KOPT-K1 (cell line): ENCODE measurements around the gene CKAP4.
"Not testable (repeated sequence)": the region's sequence is repeated elsewhere in the genome, so short reads cannot be mapped to it uniquely, and the experiment has no call there.

ENCODE experiments used
- H3K27ac ChIP-seq: fragments of 200-600 bp; sonication (generic); 2 replicates; pipeline ENCODE4 v1.5.1; 2016; ENCODE audit warnings: antibody characterized with exemption, mild to moderate bottlenecking, low read depth, low read length; ENCODE audit not compliant: poor library complexity, severe bottlenecking
- H3K36me3 ChIP-seq: fragments of 200-600 bp; sonication (generic); 2 replicates; pipeline ENCODE4 v1.5.1; 2017; ENCODE audit warnings: antibody characterized with exemption, mild to moderate bottlenecking, low read length, moderate library complexity; ENCODE audit not compliant: insufficient read depth
- H3K9me3 ChIP-seq: fragments of 200-600 bp; sonication (generic); 2 replicates; pipeline ENCODE4 v1.5.1; 2017; ENCODE audit warnings: antibody characterized with exemption, low read length, mild to moderate bottlenecking; ENCODE audit not compliant: insufficient read depth, poor library complexity, severe bottlenecking

CKAP4 gene

GRCh38 chr12:106247674-106248311, at the start of gene CKAP4:
CKAP4 (minus strand) TSS chr12:106248020; CDS start chr12:106247851, 169 bp downstream.
- Histone ChIP-seq H3K36me3 (no peaks in the 10 kb centered on the region), H3K9me3 (no peaks in the 10 kb centered on the region), H3K27ac (no peak within 1 kb of the TSS)

GRCh38 chr12:106297075-106297474, 49.3 kb upstream of the CKAP4 start:
- Histone ChIP-seq H3K36me3 (no peaks in the 10 kb centered on the region), H3K27ac (no peak overlapping the region), H3K9me3 (no peaks in the 10 kb centered on the region)

DNA sequence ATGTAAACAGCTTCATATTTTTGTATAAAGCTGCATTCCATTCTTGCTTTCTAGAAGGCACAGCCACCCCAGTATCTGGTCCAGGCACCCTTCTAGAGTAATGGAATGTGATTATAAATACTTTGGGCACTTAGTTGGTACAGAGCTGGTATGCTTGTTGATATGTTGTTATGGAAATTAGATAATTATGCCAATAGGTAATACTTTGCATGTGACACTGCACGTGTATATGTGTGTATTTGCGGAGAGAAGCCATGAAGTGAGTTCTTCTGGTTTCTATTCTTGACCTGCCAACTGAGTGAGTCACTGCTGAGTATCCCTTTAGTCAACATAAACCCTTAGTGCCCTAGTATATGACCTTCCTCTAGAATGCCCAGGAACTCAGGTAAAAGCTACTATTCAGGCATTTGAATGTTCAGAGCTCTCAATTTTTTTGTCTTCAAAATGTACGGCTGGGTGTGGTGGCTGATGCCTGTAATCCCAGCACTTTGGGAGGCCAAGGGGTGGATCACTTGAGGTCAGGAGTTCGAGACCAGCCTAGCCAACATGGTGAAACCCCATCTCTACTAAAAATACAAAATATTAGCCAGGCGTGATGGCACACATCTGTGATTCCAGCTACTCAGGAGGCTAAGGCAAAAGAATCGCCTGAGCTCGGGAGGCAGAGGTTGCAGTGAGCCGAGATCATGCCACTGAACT, 48.5 kb upstream of the CKAP4 start:
- no peaks in the 10 kb centered on the region for H3K36me3 ChIP-seq
- no peaks in the 10 kb centered on the region for H3K9me3 ChIP-seq
- no peak overlapping the region for H3K27ac ChIP-seq

GRCh38 chr12:106292339-106292738, 44.5 kb upstream of the CKAP4 start:
- Histone ChIP-seq H3K36me3 (no peaks in the 10 kb centered on the region), H3K9me3 (no peaks in the 10 kb centered on the region), H3K27ac (no peak overlapping the region)

DNA sequence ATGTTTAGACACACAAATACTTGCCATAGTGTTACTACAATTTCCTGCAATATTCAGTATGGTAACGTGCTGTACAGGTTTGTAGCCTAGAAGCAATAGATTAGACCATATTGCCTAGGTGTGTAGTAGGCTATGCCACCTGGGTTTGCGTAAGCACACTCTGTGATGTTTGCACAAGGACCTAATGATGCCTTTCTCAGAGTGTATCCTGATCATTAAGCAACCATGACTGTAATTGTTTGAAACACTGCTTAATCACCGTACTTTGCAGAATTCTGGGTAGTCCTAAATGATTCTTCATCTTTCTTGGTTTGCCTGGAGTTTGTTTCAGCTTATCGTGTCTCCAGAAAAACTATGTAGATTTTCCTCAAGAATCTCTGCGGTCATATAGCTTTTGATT, 43.5 kb upstream of the CKAP4 start:
- Histone ChIP-seq H3K9me3 (no peaks in the 10 kb centered on the region), H3K27ac (no peak overlapping the region), H3K36me3 (no peaks in the 10 kb centered on the region)

GRCh38 chr12:106290666-106291065, 42.8 kb upstream of the CKAP4 start:
- Histone ChIP-seq H3K9me3 (no peaks in the 10 kb centered on the region), H3K27ac (no peak overlapping the region), H3K36me3 (no peaks in the 10 kb centered on the region)

GRCh38 chr12:106289196-106289681, 41.4 kb upstream of the CKAP4 start:
- no peaks in the 10 kb centered on the region for H3K9me3 ChIP-seq
- H3K36me3 ChIP-seq = no peaks in the 10 kb centered on the region
- H3K27ac ChIP-seq = no peak overlapping the region

DNA sequence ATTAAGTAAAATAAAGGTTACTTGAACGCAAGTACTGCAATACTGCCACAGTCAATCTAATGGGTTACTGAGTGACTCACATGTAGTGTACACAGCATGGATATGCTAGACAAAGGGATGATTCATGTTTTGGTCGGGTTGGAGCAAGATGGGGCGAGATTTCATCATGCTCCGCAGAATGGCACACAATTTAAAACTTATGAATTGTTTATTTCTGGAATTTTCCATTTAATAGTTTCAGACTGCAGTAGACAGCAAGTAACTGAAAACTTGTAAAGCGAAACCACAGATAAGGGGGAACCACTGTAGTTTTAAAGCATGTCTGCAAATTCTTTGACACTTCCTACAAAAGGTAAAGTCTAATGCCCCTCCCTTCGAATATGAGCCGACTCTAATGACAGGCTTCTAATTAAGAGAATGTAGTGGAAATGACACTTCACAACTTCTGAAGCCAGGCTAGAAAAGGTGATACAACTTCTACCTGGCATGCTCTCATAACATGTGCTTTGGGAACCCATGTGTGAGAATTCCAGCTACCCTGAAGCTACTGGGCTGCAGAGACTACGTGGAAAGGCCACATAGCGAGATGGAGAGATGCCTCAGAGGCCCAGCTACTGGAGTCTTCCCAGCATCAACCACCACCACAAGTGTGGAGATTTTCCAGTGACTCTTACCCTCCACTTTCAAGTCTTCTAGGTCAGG, 40.8 kb upstream of the CKAP4 start:
- H3K36me3 ChIP-seq = no peaks in the 10 kb centered on the region
- no peaks in the 10 kb centered on the region for H3K9me3 ChIP-seq
- no peak overlapping the region for H3K27ac ChIP-seq

- Histone ChIP-seq H3K9me3 (peaks cover 3% of the 10 kb centered on the region), H3K36me3 (no peaks in the 10 kb centered on the region), H3K27ac (no peak overlapping the region)
These were observed 40.3 kb upstream of the CKAP4 start for GRCh38 chr12:106288101-106288493.

- H3K27ac ChIP-seq = no peak overlapping the region
- H3K9me3 ChIP-seq = peaks cover 10% of the 10 kb centered on the region
- H3K36me3 ChIP-seq = no peaks in the 10 kb centered on the region
These were observed 39.5 kb upstream of the CKAP4 start for GRCh38 chr12:106287364-106287763.

- not testable (repeated sequence) for H3K27ac ChIP-seq, H3K36me3 ChIP-seq
- peaks cover 17% of the 10 kb centered on the region for H3K9me3 ChIP-seq
These were observed 38.8 kb upstream of the CKAP4 start for GRCh38 chr12:106286576-106287162.

DNA sequence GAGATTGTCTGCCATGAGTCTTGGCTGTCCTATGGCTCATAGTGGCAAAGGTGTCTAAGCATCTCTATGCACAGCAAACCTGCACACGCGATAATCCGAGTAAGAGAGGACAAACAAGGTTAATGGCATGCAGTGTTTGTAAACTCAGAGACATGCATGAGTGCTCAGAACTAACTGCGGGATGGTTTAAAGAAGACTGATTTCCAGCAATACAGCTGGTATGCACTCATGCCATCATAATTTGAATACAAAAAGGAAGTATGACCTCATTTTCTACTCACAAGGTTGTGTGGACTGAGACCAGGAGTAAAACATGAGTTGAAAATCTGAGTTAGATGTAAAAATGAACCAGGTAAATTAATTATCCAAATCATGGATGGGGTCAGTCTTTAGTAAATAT, 38.2 kb upstream of the CKAP4 start:
- no peak overlapping the region for H3K27ac ChIP-seq
- H3K36me3 ChIP-seq = no peaks in the 10 kb centered on the region
- H3K9me3 ChIP-seq = peaks cover 23% of the 10 kb centered on the region

DNA sequence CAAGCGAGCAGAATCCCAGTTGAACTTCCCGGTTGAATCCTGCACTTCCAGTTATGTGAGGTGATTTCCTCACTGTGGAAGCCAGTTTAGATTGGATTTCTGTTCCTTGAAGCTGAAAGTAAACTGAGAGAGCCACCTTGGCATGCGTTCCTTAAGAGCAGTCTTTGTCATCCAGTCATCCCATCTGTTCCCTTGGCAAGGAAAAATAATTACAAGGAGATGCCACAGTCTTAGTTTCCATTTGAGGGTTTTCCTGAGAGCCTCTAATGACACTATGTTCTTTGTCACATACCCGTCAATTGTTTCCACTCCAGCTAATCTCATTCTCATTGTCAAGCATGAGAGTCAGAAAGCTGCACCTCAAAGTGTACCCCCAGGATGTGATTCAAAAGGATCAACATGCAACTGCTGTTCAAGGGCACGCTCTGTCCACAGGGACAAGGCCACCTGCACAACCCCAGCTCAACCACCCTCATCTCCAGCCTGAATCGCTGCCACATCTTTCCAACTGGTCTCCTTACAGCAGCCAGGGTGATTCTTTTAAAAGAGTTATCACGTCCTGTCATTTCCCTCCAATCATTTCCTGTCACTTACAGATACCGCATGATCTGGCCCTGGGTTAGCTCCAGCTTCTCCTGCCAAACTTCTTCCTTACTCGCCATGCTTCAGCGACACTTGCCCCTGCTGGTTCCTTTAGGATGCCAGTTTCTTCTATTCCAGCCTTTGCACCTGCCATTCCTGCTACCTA, 36.7 kb upstream of the CKAP4 start:
- no peaks in the 10 kb centered on the region for H3K36me3 ChIP-seq
- H3K9me3 ChIP-seq = peaks cover 23% of the 10 kb centered on the region
- no peak overlapping the region for H3K27ac ChIP-seq

- peaks cover 23% of the 10 kb centered on the region for H3K9me3 ChIP-seq
- no peak overlapping the region for H3K27ac ChIP-seq
- no peaks in the 10 kb centered on the region for H3K36me3 ChIP-seq
These were observed 34.8 kb upstream of the CKAP4 start for GRCh38 chr12:106282457-106283097.
